ENCODE results near the gene S100A8. TPM values are rescaled to one million over a fixed set of nuclear protein-coding genes. Genes with fewer than 3 reads are reported as not detected.
A peak's percentile ranks its signal among the peaks of the same experiment; 100 is the strongest.

The S100A8 gene
- total RNA-seq, 1 donor from 2014 or later, result not detected

GRCh38 chr1:153353226-153353947 is 37.5 kb downstream of the S100A8 start:
- no peak for TF ChIP-seq EZH2 (IDR thresholded peaks at IDR 0.05; ENCODE audit: insufficient read depth, low read length)
- TF ChIP-seq CTCF (IDR thresholded peaks at IDR 0.05; ENCODE audit: insufficient read depth, low read depth, low read length), result peak; percentile 29
- Mint-ChIP-seq H3K27me3 (ENCODE audit: low read depth, unreplicated experiment) (peaks cover 43% of the 10 kb centered on the region), H3K27ac (ENCODE audit: unreplicated experiment) (no peak overlapping the region), H3K9me3 (ENCODE audit: unreplicated experiment) (no peaks in the 10 kb centered on the region), H3K4me1 (ENCODE audit: low read depth, unreplicated experiment) (no peaks in the 10 kb centered on the region), H3K36me3 (ENCODE audit: low read depth, unreplicated experiment) (peaks cover 1% of the 10 kb centered on the region), H3K4me3 (ENCODE audit: unreplicated experiment) (no peak overlapping the region)
- peak; percentile 2 for DNase-seq (ENCODE audit: low read depth)
- no peak overlapping the region for H3K4me3 ChIP-seq (ENCODE audit: insufficient read depth, low read depth, low read length)
- H3K4me1 ChIP-seq (ENCODE audit: insufficient read depth, low read length), result no peaks in the 10 kb centered on the region
- H3K27ac ChIP-seq (ENCODE audit: low read depth, low read length), result no peak overlapping the region
- no peak for FAIRE-seq
- H4K20me1 ChIP-seq (ENCODE audit: insufficient read depth, low read length), result no peaks in the 10 kb centered on the region
- no peaks in the 10 kb centered on the region for H3K36me3 ChIP-seq (ENCODE audit: insufficient read depth, low read length)
- peaks cover 7% of the 10 kb centered on the region for H3K27me3 ChIP-seq (ENCODE audit: insufficient read depth, low read length)
- H3K9ac ChIP-seq (ENCODE audit: low read length), result no peak overlapping the region
- no peak overlapping the region for H2AFZ ChIP-seq (ENCODE audit: low read depth, low read length)
- no peaks in the 10 kb centered on the region for H3K9me3 ChIP-seq (ENCODE audit: insufficient read depth, low read depth, low read length)
- H3K79me2 ChIP-seq (ENCODE audit: insufficient read depth, low read length), result no peaks in the 10 kb centered on the region
- H3K4me2 ChIP-seq (ENCODE audit: low read length), result no peak overlapping the region

DNA sequence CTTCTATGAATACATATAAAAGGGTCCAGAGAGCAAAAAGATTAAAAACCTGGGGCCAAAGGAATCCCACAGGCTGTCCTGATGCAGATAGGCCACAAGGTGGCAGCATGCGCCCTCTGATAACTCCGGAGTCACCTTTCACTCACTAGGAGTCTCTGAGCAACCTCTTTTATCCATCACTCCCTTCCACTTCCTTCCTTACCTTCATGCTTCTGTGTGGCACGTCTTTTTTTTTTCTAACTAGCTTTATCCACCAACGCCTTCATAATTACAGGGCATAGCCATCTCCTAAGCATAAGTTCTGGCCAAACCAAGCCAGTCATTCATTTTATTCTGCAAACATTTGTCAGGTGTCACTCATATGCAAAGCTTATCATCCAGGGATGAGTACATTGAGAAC is 38.4 kb downstream of the S100A8 start:
- Mint-ChIP-seq H3K9me3 (ENCODE audit: unreplicated experiment) (no peaks in the 10 kb centered on the region), H3K27me3 (ENCODE audit: low read depth, unreplicated experiment) (peaks cover 43% of the 10 kb centered on the region), H3K4me1 (ENCODE audit: low read depth, unreplicated experiment) (no peaks in the 10 kb centered on the region), H3K27ac (ENCODE audit: unreplicated experiment) (no peak overlapping the region), H3K36me3 (ENCODE audit: low read depth, unreplicated experiment) (no peaks in the 10 kb centered on the region), H3K4me3 (ENCODE audit: unreplicated experiment) (no peak overlapping the region)
- no peaks in the 10 kb centered on the region for H3K9me3 ChIP-seq (ENCODE audit: insufficient read depth, low read depth, low read length)
- H3K27me3 ChIP-seq (ENCODE audit: insufficient read depth, low read length), result peaks cover 7% of the 10 kb centered on the region
- H2AFZ ChIP-seq (ENCODE audit: low read depth, low read length), result no peak overlapping the region
- H3K27ac ChIP-seq (ENCODE audit: low read depth, low read length), result no peak overlapping the region
- FAIRE-seq (no peak), DNase-seq (ENCODE audit: low read depth) (peak; percentile 30)
- H4K20me1 ChIP-seq (ENCODE audit: insufficient read depth, low read length), result no peaks in the 10 kb centered on the region
- H3K79me2 ChIP-seq (ENCODE audit: insufficient read depth, low read length), result no peaks in the 10 kb centered on the region
- peak; percentile 98 for TF ChIP-seq CTCF (IDR thresholded peaks at IDR 0.05; ENCODE audit: insufficient read depth, low read depth, low read length)
- TF ChIP-seq EZH2 (IDR thresholded peaks at IDR 0.05; ENCODE audit: insufficient read depth, low read length), result no peak
- H3K36me3 ChIP-seq (ENCODE audit: insufficient read depth, low read length), result no peaks in the 10 kb centered on the region
- H3K4me1 ChIP-seq (ENCODE audit: insufficient read depth, low read length), result no peaks in the 10 kb centered on the region
- H3K4me2 ChIP-seq (ENCODE audit: low read length), result no peak overlapping the region
- H3K4me3 ChIP-seq (ENCODE audit: insufficient read depth, low read depth, low read length), result no peak overlapping the region
- no peak overlapping the region for H3K9ac ChIP-seq (ENCODE audit: low read length)

DNA sequence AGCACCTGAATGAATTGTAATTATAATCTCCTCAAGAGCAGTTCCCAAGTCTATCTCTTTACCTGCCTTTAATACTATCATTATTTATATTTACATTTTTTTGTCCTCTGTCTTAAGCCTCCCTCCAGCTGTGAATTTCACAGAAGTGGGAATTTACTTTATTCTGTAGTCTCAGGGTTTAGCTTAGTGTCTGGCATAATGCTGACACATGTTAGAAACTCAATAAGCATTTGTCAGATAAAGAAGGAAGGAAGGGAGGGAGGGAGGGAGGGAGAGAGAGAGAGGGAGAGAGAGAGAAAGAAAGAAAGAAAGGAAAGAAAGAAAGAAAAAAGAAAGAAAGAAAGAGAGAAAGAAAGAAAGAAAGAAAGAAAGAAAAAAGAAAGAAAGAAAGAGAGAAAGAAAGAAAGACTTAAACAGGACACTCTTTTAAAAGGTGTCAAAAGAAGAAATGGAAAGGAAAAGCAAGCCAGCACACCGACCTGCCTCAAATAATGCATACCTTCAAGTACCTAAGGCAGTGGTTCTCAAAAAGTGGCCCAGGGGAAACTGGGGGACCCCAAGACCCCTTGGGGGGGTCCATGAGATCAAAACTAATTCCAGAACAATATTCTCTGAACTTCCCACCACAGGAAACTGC is 40.4 kb downstream of the S100A8 start:
- Mint-ChIP-seq H3K27me3 (ENCODE audit: low read depth, unreplicated experiment) (peaks cover 38% of the 10 kb centered on the region), H3K9me3 (ENCODE audit: unreplicated experiment) (no peaks in the 10 kb centered on the region), H3K27ac (ENCODE audit: unreplicated experiment) (no peak overlapping the region), H3K4me3 (ENCODE audit: unreplicated experiment) (no peak overlapping the region), H3K4me1 (ENCODE audit: low read depth, unreplicated experiment) (no peaks in the 10 kb centered on the region), H3K36me3 (ENCODE audit: low read depth, unreplicated experiment) (no peaks in the 10 kb centered on the region)
- H2AFZ ChIP-seq (ENCODE audit: low read depth, low read length), result no peak overlapping the region
- H3K4me2 ChIP-seq (ENCODE audit: low read length), result no peak overlapping the region
- peaks cover 7% of the 10 kb centered on the region for H3K27me3 ChIP-seq (ENCODE audit: insufficient read depth, low read length)
- no peaks in the 10 kb centered on the region for H3K9me3 ChIP-seq (ENCODE audit: insufficient read depth, low read depth, low read length)
- TF ChIP-seq EZH2 (IDR thresholded peaks at IDR 0.05; ENCODE audit: insufficient read depth, low read length) (no peak), CTCF (IDR thresholded peaks at IDR 0.05; ENCODE audit: insufficient read depth, low read depth, low read length) (no peak)
- DNase-seq (ENCODE audit: low read depth) (no peak), FAIRE-seq (no peak)
- no peak overlapping the region for H3K4me3 ChIP-seq (ENCODE audit: insufficient read depth, low read depth, low read length)
- H3K36me3 ChIP-seq (ENCODE audit: insufficient read depth, low read length), result no peaks in the 10 kb centered on the region
- no peaks in the 10 kb centered on the region for H3K79me2 ChIP-seq (ENCODE audit: insufficient read depth, low read length)
- H3K27ac ChIP-seq (ENCODE audit: low read depth, low read length), result no peak overlapping the region
- no peaks in the 10 kb centered on the region for H3K4me1 ChIP-seq (ENCODE audit: insufficient read depth, low read length)
- no peaks in the 10 kb centered on the region for H4K20me1 ChIP-seq (ENCODE audit: insufficient read depth, low read length)
- no peak overlapping the region for H3K9ac ChIP-seq (ENCODE audit: low read length)
